Measurements from ENCODE around the gene MLIP.

DNA sequence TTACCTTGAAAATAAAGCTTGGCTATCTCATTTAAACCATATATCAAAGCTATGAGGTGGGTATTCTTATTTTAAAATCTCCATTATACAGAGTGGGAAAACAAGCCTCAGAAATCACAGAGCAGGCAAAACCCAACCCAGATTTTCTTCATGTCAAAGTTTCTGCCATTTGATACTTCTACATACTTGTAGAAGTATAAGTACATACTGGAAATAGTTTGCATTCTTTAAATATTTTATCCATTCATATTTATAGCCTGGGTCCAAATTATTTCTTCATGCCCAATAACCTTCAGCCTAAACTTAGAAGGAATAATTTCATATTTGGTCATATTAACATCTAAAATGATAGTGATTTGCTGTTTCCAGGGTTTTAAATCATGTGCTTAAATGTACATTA is 61.8 kb downstream of the MLIP start:
- TF ChIP-seq, protein P1, sequence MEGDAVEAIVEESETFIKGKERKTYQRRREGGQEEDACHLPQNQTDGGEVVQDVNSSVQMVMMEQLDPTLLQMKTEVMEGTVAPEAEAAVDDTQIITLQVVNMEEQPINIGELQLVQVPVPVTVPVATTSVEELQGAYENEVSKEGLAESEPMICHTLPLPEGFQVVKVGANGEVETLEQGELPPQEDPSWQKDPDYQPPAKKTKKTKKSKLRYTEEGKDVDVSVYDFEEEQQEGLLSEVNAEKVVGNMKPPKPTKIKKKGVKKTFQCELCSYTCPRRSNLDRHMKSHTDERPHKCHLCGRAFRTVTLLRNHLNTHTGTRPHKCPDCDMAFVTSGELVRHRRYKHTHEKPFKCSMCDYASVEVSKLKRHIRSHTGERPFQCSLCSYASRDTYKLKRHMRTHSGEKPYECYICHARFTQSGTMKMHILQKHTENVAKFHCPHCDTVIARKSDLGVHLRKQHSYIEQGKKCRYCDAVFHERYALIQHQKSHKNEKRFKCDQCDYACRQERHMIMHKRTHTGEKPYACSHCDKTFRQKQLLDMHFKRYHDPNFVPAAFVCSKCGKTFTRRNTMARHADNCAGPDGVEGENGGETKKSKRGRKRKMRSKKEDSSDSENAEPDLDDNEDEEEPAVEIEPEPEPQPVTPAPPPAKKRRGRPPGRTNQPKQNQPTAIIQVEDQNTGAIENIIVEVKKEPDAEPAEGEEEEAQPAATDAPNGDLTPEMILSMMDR (IDR thresholded peaks at IDR 0.05), result no peak
- no peak for TF ChIP-seq POLR2A (IDR thresholded peaks at IDR 0.05)
- no peak for TF ChIP-seq EP300 (IDR thresholded peaks at IDR 0.05)
